Central memory CD8-positive, alpha-beta T cell (primary cell): ENCODE measurements around the gene HOXD11.

Experiments used
- ATAC-seq: fragments of 150-1000 bp; cut with Tn5 transposase; replicated peaks from 2 replicates; pipeline ENCODE4 v1.10.0; 2022; ENCODE audit warnings: mild to moderate bottlenecking, moderate FRiP score, moderate number of reproducible peaks; ENCODE audit not compliant: poor library complexity, severe bottlenecking; ENCODE audit errors: extremely low read depth
- DNase-seq, 2 donors: peaks; one replicate each; pipeline ENCODE4 v3.0.0; 2021; ENCODE audit warnings: low spot score in 2 of 2
- H3K27ac Mint-ChIP-seq: one replicate; pipeline ENCODE4 v1.8.0; 2022; ENCODE audit warnings: low read depth, mild to moderate bottlenecking, moderate library complexity, mixed read lengths
- H3K27me3 Mint-ChIP-seq: one replicate; pipeline ENCODE4 v1.8.0; 2022; ENCODE audit warnings: mixed read lengths
- H3K36me3 Mint-ChIP-seq: one replicate; pipeline ENCODE4 v1.8.0; 2022; ENCODE audit warnings: mild to moderate bottlenecking, moderate library complexity, mixed read lengths; ENCODE audit not compliant: insufficient read depth
- H3K4me1 Mint-ChIP-seq: one replicate; pipeline ENCODE4 v1.8.0; 2022; ENCODE audit warnings: mixed read lengths
- H3K4me3 Mint-ChIP-seq: one replicate; pipeline ENCODE4 v1.8.0; 2022; ENCODE audit warnings: mild to moderate bottlenecking, moderate library complexity, mixed read lengths
- H3K9me3 Mint-ChIP-seq: one replicate; pipeline ENCODE4 v1.8.0; 2022; ENCODE audit warnings: mixed read lengths

The HOXD11 gene

DNA sequence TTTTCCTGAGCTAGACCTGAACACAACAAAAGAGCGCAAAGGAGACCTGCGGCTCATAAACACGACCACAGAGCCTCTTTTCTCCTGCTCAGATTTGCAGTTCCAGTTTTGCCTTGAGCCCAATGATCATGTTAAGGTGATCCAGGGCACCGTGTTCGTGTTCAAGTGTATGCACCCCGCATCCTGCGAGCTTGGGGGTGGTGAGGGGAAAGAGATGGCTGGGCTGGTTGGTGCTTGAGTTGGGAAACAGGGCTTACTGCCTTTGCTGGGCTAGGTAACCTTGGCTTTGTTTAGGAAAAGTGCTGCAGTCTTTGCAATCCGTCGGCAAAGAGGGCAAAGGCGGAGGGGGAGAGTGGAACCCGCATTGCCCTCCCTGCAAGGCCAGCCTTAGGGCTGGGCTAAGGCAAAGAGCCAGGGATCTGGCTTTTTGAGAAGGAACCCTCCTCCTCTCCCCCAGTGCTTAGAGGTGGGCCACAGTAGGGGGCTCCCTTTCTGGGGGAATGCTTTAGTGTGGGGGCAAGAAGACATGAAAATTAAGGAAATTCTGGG lies 10.8 kb downstream of the HOXD11 start:
- H3K27me3 Mint-ChIP-seq = peaks cover 83% of the 10 kb centered on the region
- no peak overlapping the region for H3K27ac Mint-ChIP-seq
- peaks cover 16% of the 10 kb centered on the region for H3K4me1 Mint-ChIP-seq
- H3K4me3 Mint-ChIP-seq = no peak overlapping the region
- peaks cover 19% of the 10 kb centered on the region for H3K36me3 Mint-ChIP-seq
- no peaks in the 10 kb centered on the region for H3K9me3 Mint-ChIP-seq
- no peak for ATAC-seq
- no peak for DNase-seq

DNA sequence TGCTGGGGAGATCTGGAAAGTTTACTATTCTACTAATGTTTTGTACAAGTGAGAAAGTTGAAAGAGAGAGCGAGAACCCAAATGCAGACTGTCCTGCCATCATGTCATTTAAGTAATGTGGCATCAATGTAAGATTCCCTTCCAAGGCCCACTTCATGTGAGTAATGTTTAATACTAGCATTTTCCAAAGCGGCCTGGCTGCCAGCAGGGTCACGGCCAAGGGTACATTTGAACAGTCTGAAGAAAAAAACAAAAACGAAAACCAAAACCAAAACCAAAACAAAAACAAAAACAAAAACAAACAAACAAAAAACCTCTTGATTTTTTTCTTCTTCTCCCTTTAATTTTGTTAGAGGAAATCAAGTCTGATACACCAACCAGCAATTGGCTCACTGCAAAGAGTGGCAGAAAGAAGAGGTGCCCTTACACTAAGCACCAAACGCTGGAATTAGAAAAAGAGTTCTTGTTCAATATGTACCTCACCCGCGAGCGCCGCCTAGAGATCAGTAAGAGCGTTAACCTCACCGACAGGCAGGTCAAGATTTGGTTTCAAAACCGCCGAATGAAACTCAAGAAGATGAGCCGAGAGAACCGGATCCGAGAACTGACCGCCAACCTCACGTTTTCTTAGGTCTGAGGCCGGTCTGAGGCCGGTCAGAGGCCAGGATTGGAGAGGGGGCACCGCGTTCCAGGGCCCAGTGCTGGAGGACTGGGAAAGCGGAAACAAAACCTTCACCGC lies 11.7 kb downstream of the HOXD11 start:
- Mint-ChIP-seq H3K4me1 (peaks cover 16% of the 10 kb centered on the region), H3K4me3 (peak overlapping the region; percentile 36), H3K36me3 (peaks cover 22% of the 10 kb centered on the region), H3K9me3 (no peaks in the 10 kb centered on the region), H3K27ac (no peak overlapping the region), H3K27me3 (peaks cover 81% of the 10 kb centered on the region)
- DNase-seq (no peak), ATAC-seq (no peak)

DNA sequence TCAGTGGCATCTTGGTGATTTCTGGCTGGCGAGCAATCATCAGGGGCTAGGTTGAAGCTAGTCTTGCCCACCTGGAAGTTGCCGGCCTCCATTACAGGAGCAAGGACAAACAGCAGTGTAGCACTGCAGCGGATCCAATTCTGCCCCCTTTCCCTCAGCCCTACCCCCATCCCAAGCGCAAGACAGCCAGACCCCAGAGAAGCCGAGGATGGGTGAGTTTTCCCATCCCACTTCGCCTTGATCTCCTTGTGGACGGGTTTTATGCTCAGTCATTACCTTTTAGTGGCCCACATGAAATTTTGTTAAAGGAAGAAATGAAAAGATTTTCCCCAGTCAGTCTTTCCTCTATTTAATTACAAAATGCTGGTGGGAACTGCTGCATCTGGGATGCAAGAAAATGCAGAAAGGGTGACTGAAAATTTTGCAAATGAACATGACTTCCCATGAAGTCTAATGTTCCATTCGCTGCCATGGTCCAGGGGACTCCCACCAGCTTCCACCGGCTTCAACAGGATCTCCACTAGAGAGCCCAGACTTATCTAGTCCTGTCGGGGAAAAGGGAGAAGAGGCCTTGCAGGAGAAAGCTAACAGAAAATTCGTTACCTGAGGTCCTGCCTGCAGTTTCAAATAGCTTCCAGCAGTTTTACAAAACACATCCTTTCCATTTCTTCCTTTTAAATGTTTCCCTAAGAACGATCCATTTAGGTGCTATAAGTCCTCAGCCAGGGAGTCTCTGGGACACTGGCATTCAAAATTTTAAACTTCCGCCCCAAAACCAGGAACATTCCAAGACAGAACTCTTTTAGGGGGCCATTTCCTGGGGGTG lies 13.5 kb downstream of the HOXD11 start:
- Mint-ChIP-seq H3K4me3 (no peak overlapping the region), H3K27ac (no peak overlapping the region)

DNA sequence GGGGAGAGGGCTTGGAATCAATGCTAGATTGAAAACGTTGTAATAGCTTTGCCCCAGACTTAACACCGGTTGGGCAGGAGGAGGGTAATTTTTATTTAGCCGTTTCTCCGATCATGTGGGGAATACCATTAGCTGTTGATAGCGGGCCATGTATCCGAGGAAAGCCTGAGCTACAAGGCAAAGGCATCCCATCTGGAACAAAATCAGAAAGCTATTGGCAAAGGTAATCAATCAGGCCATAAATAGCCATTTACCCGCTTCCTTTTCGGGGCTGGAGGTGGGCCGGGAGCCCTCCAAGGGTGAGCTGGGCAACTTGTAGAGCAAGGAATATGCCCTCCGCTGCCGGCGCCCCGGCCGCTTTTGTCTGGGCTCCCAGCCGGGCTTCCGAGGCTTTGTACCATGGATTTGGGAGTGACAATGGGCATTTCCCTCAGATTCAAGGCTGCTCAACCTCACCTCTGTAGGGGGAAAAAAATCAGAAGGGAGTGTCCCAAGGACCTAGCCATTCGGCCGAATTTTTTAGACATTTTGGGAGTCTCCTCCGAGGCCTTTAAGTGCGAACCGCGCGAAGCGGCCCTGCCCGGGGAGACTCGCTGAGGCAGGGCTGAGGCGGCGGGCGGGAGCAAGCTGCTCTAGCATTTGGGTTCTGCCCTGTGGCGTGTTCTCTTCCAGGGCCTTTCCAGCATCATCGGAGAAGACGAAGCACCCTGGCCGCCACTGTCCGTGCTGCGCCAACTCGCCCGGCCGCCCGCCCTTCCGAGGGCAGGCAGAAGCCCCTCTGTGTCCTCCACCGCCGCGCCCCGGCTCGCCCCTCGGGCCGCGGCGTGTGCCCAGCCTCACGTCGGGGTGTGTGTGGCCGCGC lies 14.3 kb downstream of the HOXD11 start:
- Mint-ChIP-seq H3K27ac (no peak overlapping the region), H3K36me3 (peaks cover 23% of the 10 kb centered on the region), H3K4me1 (peaks cover 16% of the 10 kb centered on the region), H3K9me3 (no peaks in the 10 kb centered on the region), H3K4me3 (no peak overlapping the region), H3K27me3 (peaks cover 85% of the 10 kb centered on the region)
- ATAC-seq = no peak
- no peak for DNase-seq

More for the DNA sequence above, 13.5 kb downstream of the HOXD11 start:
- H3K9me3 Mint-ChIP-seq = no peaks in the 10 kb centered on the region
- ATAC-seq = no peak
- H3K4me1 Mint-ChIP-seq = peaks cover 16% of the 10 kb centered on the region
- H3K36me3 Mint-ChIP-seq = peaks cover 24% of the 10 kb centered on the region
- peaks cover 85% of the 10 kb centered on the region for H3K27me3 Mint-ChIP-seq
- no peak for DNase-seq

DNA sequence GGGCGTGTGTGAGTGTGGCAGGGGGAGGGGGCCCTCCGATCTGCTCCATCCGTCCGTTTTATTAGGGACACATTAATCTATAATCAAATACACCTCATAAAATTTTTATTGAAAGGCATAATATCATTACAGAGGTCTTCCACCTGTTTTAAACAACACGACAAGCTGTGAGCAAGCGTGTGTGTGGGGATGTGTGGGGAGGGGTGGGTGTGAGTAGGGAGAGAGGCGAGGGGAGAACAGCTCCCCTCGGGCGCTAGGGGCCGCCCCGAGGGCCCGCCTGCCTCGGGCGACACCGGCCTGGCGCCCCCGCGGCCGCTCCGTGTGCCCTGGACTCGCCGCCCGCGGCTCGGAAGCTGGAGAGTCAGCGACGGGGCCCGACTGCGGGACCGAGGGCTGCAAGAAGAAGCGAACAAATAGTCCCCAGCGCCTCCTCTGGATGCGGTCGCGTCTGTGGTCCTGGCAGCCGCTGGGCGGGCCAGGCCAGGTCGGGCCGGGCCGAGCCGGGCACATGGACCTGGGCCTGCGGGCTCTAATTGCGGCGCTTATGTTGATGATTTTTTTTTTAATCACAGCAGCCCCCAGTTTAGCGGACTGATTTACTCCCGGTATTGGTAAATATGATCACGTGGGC lies 15.1 kb downstream of the HOXD11 start:
- H3K4me1 Mint-ChIP-seq = peaks cover 16% of the 10 kb centered on the region
- peaks cover 19% of the 10 kb centered on the region for H3K36me3 Mint-ChIP-seq
- ATAC-seq (no peak), DNase-seq (no peak)
- no peak overlapping the region for H3K27ac Mint-ChIP-seq
- no peak overlapping the region for H3K4me3 Mint-ChIP-seq
- no peaks in the 10 kb centered on the region for H3K9me3 Mint-ChIP-seq
- H3K27me3 Mint-ChIP-seq = peaks cover 85% of the 10 kb centered on the region

DNA sequence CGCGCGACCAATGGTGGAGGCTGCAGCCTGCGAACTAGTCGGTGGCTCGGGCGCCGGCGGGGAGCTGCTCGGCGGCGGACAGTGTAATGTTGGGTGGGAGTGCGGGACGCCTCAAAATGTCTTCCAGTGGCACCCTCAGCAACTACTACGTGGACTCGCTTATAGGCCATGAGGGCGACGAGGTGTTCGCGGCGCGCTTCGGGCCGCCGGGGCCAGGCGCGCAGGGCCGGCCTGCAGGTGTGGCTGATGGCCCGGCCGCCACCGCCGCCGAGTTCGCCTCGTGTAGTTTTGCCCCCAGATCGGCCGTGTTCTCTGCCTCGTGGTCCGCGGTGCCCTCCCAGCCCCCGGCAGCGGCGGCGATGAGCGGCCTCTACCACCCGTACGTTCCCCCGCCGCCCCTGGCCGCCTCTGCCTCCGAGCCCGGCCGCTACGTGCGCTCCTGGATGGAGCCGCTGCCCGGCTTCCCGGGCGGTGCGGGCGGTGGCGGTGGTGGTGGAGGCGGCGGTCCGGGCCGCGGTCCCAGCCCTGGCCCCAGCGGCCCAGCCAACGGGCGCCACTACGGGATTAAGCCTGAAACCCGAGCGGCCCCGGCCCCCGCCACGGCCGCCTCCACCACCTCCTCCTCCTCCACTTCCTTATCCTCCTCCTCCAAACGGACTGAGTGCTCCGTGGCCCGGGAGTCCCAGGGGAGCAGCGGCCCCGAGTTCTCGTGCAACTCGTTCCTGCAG lies 15.8 kb downstream of the HOXD11 start, which contains the start of gene HOXD9:
Gene HOXD9, plus strand, starts transcription at position 37 of the 728 bp plus-strand sequence. Its CDS starts 50 bp downstream, at position 87.
- Mint-ChIP-seq H3K9me3 (no peaks in the 10 kb centered on the region), H3K27ac (no peak within 1 kb of the TSS), H3K4me1 (peaks cover 18% of the 10 kb centered on the region), H3K4me3 (no peak within 1 kb of the TSS), H3K27me3 (peaks cover 85% of the 10 kb centered on the region), H3K36me3 (peaks cover 21% of the 10 kb centered on the region)
- ATAC-seq (no peak), DNase-seq (no peak)

DNA sequence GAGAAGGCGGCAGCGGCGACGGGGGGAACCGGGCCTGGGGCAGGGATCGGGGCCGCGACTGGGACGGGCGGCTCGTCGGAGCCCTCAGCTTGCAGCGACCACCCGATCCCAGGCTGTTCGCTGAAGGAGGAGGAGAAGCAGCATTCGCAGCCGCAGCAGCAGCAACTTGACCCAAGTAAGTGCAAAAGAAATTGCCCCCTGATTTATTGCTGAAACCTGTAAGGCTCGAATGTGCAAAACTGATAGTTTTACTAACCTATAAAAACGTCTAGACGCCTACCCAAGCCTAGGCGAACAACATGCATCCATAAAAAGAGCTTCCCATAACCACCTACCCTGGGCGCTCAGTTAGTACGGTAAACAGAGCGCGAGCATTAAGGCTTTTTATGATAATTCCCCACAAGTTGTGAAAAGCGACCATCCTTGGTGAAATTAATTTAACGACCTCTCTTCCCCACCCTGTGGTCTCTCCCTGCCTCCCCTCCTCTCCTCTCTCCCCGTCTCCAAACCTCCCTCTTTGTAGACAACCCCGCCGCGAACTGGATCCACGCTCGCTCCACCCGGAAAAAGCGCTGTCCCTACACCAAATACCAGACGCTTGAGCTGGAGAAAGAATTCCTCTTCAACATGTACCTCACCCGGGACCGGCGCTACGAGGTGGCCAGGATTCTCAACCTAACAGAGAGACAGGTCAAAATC lies 16.5 kb downstream of the HOXD11 start:
- H3K27ac Mint-ChIP-seq = no peak overlapping the region

DNA sequence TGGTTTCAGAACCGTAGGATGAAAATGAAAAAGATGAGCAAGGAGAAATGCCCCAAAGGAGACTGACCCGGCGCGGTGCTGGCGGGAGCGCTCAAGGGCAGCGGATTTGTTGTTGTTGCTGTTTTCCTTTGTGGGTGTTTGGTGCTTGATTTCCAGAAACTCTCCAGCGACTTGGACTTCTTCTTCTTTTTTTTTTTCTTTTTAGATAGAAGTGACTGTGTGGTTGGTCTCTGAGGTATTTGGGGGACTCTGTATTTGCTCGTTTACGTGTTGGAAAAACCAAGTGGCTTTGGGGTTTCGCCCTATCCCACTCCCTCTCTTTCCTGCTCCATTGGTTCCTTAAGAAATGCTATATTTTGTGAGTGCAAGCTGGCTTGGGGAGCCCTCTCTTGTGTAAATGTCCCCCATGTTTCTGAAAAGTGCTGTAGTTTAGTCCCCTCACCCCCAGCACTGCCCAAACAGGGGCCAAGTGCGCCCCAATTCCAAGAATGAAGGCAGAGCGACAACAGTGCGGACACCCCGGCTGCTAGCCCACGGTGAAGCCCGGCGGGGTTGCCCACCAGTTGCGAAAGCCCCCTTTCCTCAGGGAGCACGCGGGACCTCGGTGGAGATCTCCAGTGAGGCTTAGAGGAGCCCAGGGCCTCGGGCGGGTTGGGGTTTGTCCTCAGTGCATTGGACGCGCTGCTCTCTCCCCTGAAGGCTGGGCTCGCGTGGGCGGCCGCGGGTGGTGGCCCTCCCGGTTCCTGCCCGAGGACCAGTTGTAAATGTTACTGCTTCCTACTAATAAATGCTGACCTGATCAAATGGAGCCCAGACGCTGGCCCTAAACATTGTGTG lies 17.2 kb downstream of the HOXD11 start:
- Mint-ChIP-seq H3K4me3 (no peak overlapping the region), H3K4me1 (peaks cover 16% of the 10 kb centered on the region), H3K36me3 (peaks cover 27% of the 10 kb centered on the region), H3K9me3 (no peaks in the 10 kb centered on the region), H3K27me3 (peaks cover 85% of the 10 kb centered on the region), H3K27ac (no peak overlapping the region)
- DNase-seq (no peak), ATAC-seq (no peak)

More for the DNA sequence above, 16.5 kb downstream of the HOXD11 start:
- H3K36me3 Mint-ChIP-seq = peaks cover 26% of the 10 kb centered on the region
- H3K27me3 Mint-ChIP-seq = peaks cover 85% of the 10 kb centered on the region
- no peaks in the 10 kb centered on the region for H3K9me3 Mint-ChIP-seq
- H3K4me1 Mint-ChIP-seq = peaks cover 18% of the 10 kb centered on the region
- ATAC-seq (no peak), DNase-seq (no peak)
- H3K4me3 Mint-ChIP-seq = no peak overlapping the region

DNA sequence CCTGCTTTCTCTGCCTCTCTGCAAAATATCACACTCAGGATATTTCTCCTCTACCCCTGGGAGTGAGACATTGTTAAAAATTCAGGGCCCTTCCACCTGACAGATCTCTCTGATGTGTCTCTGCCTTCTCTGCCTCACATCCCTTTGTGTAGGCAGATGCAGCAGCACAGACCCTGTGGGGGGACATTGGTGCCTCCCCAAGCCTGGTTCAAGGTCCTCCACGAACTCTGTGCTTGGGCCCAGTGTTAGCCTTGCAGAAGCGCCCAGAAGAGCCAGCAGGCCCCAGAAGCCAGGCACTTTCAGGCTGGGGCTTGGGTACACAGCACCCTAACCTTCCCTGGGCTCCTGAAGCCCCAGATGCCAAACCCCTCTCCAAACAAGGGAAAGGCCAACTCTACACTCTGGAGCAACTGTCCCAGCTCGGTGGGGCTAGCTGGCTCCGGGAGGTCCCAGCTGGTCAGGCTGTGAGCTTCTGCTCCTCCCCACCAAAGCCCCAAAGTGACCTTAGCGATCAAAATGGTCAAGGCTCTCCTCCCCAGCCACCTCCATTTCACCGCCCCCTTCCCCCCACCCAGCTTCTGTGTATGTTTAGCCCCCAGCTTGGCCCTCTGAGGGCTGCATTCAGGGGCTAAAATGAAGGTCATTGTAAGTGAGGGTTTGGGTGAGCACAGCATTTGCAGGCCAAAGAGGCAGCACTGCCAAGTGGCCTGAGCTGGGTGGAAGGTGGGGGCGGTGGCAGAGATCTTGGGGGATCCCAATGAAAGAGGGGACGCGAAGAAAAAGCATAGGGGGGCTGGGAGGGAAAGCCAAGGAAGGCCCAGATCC lies 18.1 kb downstream of the HOXD11 start:
- Mint-ChIP-seq H3K9me3 (no peaks in the 10 kb centered on the region), H3K4me1 (peaks cover 16% of the 10 kb centered on the region), H3K36me3 (peaks cover 27% of the 10 kb centered on the region), H3K4me3 (no peak overlapping the region), H3K27me3 (peaks cover 78% of the 10 kb centered on the region), H3K27ac (no peak overlapping the region)
- ATAC-seq (no peak), DNase-seq (no peak)

DNA sequence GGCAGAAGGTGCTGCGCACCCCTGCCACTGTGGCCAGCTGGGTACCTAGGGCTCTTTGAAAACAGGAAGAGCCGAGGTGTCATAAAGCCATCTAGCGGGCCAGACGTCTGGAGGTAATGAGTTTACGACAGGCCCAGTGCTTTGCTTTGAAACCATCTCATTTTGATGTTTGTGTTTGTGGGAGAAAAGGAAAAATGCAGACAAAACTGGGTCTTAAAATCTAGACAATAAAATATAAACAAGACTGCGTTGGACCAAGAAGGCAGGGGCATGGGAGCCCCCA lies 18.6 kb downstream of the HOXD11 start:
- Mint-ChIP-seq H3K4me3 (no peak overlapping the region), H3K27ac (no peak overlapping the region), H3K9me3 (no peaks in the 10 kb centered on the region), H3K4me1 (peaks cover 18% of the 10 kb centered on the region), H3K36me3 (peaks cover 30% of the 10 kb centered on the region), H3K27me3 (peaks cover 76% of the 10 kb centered on the region)
- DNase-seq (no peak), ATAC-seq (no peak)
